Measurements from ENCODE around the gene EXOSC7.

DNA sequence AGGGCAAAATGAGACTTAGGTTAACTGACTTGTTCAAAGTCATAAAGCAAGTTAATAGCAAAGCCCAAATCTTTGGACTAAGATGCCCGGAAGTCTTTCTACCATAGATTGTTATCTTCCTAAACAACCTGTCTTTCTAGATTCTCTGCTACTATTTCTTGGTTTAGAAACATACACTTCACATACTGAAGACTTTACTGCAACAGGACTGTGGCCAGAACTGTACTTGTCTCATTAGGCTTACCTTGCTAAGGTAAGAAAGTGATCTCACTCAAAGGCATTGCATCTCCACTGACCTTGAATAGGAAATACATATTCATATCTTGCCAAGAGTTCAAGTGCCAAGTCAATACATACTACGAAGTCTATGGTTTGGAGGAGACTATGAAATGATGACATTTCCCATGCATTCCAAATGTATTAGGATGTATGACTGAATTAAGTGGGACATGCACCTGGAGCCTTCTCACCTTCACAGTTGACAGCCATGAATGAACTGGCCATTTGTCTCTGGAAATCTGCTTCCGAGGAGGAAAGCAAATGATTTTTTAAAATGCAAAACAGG, 5.0 kb upstream of the EXOSC7 start:
- no peak for TF ChIP-seq CTCF (IDR thresholded peaks at IDR 0.05)
- no peak for TF ChIP-seq POLR2A (IDR thresholded peaks at IDR 0.05)

Measured in heart left ventricle (tissue), 13 donors.